Omental fat pad (tissue), 4 donors: ENCODE measurements around the gene ARHGAP44. TPM values are rescaled to one million over a fixed set of nuclear protein-coding genes. Genes with fewer than 3 reads are reported as not detected.
A peak's percentile ranks its signal among the peaks of the same experiment; 100 is the strongest.

Source experiments
- ATAC-seq: fragments of 150-250 bp; one replicate; pipeline ENCODE4 v1.9.1; 2016; ENCODE audit warnings: mild to moderate bottlenecking, moderate library complexity; ENCODE audit not compliant: low FRiP score
- DNase-seq: peaks from one replicate; pipeline ENCODE4 v3.0.0-alpha.2; 2019; ENCODE audit warnings: low spot score
- total RNA-seq, 4 donors: library from RNA; depleted of rRNA; stranded (reverse); fragments of >200 nt; gene quantifications; one replicate each; pipeline ENCODE4 v1.1.0, GENCODE V29; 2016
- TF ChIP-seq, protein P1 (sequence below), 3 donors: fragments of 450-650 bp; IDR thresholded peaks; one replicate each; pipeline ENCODE4 v1.5.1; 2016 to 2017; ENCODE audit warnings: antibody characterized with exemption in 3 of 3, mild to moderate bottlenecking in 3 of 3, moderate library complexity in 2 of 3

ARHGAP44 gene
- total RNA-seq, 4 donors from 2014 or later, result 3.6 to 22.5 (median 7.2) TPM

DNA sequence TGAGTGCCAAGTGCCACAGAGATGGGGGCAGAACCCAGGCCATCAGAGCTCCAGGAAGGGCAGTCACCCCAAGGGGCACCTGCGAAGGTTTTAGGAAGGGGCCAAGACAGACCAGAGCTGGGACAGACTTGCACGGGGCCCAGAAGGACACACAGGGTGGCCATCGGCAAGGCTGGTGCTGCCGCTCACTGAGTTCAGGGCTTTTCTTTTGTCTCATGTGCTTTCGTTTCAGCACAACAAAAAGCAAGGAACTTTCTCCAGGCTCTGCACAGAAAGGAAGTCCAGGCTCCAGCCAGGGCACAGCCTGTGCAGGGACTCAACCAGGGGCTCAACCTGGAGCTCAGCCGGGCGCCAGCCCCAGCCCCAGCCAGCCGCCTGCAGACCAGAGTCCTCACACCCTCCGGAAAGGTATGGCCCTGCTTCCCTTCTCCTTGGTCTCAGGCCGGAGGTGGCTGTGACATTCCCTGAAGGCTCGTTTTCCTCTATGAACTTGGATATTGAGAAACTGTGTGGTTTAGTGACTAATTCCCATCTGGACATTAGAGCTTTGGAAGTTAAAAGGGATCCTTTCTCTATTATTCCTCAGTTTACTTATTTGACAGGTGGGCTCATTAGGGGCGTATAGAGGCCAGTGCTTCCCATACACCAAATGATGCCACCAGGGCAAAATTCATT, 190.7 kb downstream of the ARHGAP44 start:
- TF ChIP-seq, protein P1, sequence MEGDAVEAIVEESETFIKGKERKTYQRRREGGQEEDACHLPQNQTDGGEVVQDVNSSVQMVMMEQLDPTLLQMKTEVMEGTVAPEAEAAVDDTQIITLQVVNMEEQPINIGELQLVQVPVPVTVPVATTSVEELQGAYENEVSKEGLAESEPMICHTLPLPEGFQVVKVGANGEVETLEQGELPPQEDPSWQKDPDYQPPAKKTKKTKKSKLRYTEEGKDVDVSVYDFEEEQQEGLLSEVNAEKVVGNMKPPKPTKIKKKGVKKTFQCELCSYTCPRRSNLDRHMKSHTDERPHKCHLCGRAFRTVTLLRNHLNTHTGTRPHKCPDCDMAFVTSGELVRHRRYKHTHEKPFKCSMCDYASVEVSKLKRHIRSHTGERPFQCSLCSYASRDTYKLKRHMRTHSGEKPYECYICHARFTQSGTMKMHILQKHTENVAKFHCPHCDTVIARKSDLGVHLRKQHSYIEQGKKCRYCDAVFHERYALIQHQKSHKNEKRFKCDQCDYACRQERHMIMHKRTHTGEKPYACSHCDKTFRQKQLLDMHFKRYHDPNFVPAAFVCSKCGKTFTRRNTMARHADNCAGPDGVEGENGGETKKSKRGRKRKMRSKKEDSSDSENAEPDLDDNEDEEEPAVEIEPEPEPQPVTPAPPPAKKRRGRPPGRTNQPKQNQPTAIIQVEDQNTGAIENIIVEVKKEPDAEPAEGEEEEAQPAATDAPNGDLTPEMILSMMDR (IDR thresholded peaks at IDR 0.05), result no peak
- no peak for ATAC-seq
- no peak for DNase-seq

DNA sequence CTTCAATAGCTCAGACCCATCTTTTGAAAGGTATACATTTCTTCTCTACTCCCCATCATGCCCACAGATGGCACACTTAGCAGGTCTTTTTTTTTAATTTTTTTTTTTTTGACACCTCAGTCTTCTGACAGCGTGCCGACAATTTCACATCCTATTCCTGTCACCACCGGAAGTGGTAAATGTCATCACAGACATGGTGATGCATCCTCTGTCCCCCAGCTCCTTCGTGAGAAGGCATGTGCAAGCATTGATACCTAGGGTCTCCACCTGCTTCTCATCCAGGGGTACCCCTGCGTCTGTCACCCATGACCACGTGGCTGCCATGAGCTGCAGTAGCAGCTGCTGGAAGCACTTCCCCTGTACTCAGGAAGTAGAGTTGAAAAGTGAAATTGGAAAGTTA, 192.9 kb downstream of the ARHGAP44 start:
- ATAC-seq (no peak), DNase-seq (no peak)

DNA sequence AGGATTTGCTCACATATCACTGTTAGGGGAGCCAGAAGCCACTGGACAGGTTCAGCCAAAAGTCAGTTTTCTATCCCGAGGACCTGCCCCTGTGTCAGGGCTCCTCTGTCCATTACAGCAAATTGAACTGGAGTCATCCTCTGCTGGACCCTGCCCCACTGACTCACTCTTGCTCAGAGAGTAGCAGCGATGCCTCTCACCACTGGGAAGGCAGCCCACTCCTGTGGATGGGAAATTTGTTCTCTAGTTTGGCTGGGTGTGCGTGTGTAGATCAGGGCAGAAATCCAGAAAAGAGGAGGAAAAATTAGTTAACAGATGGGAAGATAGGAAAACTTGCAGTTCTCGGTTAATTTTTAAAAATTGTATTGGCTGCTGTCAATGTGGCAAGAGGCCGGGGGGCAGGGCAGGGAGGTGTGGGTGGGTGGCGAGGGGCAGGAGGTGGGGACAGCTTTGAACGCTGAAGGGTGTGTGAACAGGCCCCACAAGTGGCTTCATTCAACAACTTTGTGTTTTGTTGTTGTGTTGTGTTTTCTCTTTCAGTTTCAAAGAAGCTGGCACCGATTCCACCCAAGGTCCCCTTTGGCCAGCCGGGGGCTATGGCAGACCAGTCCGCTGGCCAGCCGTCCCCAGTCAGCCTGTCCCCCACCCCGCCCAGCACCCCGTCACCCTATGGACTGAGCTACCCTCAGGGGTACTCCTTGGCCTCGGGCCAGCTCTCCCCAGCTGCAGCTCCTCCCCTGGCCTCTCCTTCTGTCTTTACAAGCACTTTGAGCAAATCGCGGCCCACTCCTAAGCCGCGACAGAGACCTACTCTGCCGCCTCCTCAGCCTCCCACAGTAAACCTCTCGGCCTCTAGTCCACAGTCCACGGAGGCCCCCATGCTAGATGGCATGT, 194.9 kb downstream of the ARHGAP44 start:
- ATAC-seq (peak; percentile 96), DNase-seq (no peak)
- TF ChIP-seq, protein P1 (IDR thresholded peaks at IDR 0.05), result no peak

More for the DNA sequence above, 192.9 kb downstream of the ARHGAP44 start:
- TF ChIP-seq, protein P1 (IDR thresholded peaks at IDR 0.05), result no peak

DNA sequence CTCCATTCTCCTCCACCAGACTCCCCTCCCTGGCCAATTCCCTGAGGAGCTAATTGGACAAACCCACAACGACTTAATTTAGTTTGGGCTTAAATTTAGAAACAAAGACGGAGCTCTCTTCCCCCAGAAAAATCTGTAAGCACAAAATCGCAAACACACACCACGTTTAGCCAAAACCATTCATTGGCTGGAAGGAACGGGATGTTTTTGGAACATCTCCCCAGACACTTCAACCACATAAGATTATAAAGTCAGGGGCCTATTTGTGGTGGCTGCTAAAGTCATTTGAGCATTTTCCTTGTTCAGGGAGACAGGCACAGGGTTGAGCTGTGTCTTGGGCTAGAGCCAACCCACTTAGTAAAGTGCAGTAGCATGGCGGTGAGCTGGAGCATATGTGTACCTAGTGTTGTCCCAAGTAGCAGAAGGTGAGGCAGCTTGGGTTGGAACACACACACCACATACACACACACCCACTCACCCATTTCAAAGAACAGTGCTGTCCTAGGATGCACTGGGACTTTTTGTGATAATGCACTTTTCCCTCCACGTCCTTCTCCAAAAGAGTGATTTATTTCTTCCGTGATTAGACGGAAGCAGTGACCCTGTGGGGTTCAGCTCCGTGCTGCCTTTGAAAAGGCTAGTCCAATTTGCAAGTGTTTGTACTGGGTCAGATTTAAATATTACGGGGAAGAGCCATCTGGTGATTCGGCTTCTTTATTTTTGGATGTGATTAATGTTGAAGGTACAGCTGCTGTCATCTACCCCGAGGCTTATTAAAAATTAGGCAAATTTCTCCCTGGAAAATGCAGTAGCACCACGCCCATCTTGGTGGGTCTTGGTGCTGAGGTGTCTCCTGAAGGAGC, 196.4 kb downstream of the ARHGAP44 start:
- DNase-seq (no peak), ATAC-seq (no peak)
- TF ChIP-seq, protein P1 (IDR thresholded peaks at IDR 0.05), result no peak

DNA sequence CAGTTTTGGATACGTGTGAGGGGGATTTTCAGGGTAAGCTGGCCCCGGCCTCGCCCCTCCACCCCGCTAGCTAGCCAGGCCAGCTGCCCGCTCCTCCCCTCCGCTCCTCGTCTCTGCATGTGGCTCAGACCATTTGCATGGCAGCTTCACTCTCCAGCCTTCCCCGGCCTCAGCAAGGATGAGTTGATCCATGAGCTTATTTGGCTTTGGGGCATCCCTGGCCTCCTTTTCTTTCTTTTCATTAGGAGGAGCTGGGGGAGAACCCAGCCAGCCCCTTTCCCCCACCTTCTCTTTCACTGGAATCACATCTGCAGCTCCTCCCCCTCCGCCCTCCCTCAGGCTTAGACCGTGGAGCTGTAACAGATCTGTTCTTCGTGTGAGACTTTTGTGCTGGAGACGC, 197.8 kb downstream of the ARHGAP44 start:
- TF ChIP-seq, protein P1 (IDR thresholded peaks at IDR 0.05), result no peak

DNA sequence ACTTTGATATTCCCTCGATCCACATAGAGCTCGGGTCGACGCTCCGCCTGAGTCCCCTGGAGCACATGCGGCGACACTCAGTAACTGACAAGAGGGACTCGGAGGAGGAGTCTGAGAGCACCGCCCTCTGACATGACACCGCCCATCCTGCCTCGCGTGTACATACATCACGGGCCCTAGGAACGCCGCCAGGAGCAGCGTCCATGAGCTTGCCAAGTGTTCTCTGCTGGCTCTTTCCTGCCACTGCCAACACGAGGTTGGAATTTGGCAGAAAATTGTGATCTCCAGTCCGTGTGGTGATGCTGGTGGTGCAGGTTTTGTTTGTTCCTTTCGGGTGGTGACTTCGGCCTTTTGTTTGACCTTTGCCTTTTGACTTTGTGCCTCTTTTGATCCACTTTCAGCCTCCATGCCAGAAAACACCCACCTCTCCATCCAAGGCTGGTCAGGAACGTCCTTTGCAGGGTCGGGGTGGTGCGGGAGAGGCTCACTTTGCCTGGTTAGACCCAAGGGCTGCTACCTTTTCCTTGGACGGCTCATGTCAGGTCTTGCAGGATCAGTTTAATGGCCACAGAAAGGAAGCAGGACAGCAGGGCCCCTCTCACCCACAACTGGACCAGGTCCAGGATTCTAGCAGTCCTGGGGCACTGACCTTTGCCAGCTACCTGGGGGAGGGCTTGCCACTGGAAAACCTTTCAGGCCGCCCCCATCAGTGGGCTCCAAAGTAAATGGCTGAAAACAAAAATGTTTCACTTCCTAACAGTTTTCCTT, 200.9 kb downstream of the ARHGAP44 start:
- ATAC-seq, result no peak
- TF ChIP-seq, protein P1 (IDR thresholded peaks at IDR 0.05), result no peak
- DNase-seq, result no peak

More for the DNA sequence above, 197.8 kb downstream of the ARHGAP44 start:
- DNase-seq (no peak), ATAC-seq (no peak)
